ENCODE data around the gene FAM151B.

Gene FAM151B

GRCh38 chr5:80590766-80591165, 102.9 kb downstream of the FAM151B start:
- DNase-seq (ENCODE audit: low read depth in 2 of 2), result no peak

- DNase-seq (ENCODE audit: low read depth in 2 of 2), result no peak
These were observed 103.5 kb downstream of the FAM151B start for GRCh38 chr5:80591352-80591751.

- DNase-seq (ENCODE audit: low read depth in 2 of 2), result no peak
These were observed 104.2 kb downstream of the FAM151B start for GRCh38 chr5:80592105-80592504.

Measured in stimulated activated CD4-positive, alpha-beta T cell treated with anti-CD3 and anti-CD28 coated beads, Interleukin-1b, Interleukin-23, amount 100 ng/mL, for 1 hour (primary cell).